HG03342 (cell line): ENCODE results near the gene RAB27B.

ENCODE experiments used
- ATAC-seq: cut with Tn5 transposase; IDR thresholded peaks from one replicate; pipeline ENCODE4 v1.9.1; 2021; ENCODE audit warnings: mild to moderate bottlenecking, moderate library complexity; ENCODE audit not compliant: unreplicated experiment

RAB27B gene

GRCh38 chr18:54859667-54860421 is 31.6 kb downstream of the RAB27B start:
- ATAC-seq = no peak

DNA sequence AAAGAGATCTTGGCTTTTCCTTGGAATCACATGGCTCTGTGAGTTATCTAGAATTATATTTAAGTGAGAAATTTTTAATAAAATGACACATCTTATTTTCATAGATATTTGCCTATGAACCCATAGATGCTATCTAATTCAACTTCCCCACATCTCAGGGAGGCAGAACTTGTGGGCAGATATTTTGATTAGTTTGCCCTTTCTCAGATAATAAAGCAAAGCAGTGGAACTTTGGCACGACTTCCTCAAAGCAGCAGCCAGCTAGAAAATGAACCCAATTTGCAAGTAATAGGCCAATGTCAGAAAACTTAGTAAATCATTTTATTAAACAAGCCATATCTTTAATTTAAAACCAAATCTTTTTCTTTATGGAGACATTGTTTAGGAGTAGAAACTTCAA is 32.7 kb downstream of the RAB27B start:
- no peak for ATAC-seq

- ATAC-seq = no peak
Measured at GRCh38 chr18:54867131-54867530, 38.9 kb downstream of the RAB27B start.

GRCh38 chr18:54871231-54871630 is 43.0 kb downstream of the RAB27B start:
- no peak for ATAC-seq

DNA sequence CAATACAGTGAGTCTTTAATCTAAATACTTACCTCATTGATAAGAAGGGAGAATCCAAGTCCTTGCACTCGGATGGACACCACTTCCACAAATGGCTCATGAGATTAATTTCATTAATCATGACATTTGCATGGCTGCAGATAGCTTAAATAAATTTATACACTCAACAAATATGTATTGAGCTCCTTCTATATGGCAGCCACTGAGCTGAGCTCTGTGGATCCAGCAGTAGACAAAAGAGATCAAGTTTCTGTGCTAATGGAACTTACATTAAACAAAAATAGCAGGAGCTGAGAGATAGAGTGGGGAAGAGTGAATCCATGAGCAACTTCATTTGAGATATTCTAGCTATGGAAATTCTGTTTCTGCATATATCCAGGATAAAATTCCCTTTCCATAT is 44.4 kb downstream of the RAB27B start:
- ATAC-seq = no peak

DNA sequence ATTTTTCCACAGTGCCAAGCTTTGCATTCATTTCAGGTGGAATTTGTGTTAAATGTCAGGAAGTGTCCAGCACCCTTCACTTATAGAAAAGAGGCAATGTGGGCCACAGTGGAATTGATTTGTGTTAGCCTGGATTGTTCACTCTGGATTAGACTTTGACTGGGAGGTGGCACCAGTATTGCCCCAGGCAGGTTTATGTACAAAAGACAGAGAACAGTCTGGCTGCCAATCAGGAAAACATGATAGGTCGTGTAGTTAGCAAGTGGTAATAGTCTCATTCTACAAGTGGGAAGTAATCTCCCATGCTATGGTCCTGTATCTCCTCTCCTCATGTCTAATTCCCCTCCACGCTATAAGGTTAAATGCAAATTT is 45.6 kb downstream of the RAB27B start:
- no peak for ATAC-seq

GRCh38 chr18:54875063-54875462 is 46.8 kb downstream of the RAB27B start:
- ATAC-seq = no peak

DNA sequence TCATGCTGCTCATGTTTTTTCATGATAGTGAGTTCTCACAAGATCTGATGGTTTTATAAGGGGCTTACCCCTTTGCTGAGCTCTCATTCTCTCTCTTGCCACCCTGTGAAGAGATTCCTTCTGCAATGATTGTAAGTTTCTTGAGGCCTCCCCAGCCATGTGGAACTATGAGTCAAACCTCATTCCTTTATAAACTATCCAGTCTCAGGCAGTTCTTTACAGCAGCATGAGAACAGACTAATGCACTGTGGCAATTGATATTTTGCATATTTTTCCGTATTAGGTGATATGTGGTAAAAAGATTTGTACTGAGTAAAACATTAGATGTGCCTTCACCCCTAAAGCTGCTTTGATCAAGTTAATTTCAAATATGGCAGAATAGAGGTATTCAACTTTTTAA is 48.8 kb downstream of the RAB27B start:
- ATAC-seq = no peak

- ATAC-seq = no peak
Measured at GRCh38 chr18:54878159-54878622, 49.9 kb downstream of the RAB27B start.

- ATAC-seq = no peak
Measured at GRCh38 chr18:54878659-54879358, 50.5 kb downstream of the RAB27B start.

DNA sequence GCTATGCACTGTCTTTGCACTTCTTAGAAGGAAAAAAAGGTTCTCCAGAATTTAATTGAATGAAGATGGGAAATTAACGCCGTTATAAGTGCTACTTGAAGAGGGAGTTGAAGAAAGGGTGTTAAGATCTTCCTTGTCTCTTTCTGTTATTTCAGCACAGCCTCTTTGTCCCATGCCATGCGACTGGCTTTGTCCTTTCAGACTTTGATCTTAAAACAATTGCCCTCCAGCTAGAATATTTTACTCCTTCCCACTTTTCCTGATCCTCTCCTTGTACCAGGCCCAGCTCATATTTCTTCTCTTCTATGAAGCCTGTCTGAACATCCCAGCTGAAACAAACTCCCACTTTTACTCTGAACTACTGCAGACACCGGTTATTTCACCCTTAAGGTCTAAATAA is 51.4 kb downstream of the RAB27B start:
- no peak for ATAC-seq

DNA sequence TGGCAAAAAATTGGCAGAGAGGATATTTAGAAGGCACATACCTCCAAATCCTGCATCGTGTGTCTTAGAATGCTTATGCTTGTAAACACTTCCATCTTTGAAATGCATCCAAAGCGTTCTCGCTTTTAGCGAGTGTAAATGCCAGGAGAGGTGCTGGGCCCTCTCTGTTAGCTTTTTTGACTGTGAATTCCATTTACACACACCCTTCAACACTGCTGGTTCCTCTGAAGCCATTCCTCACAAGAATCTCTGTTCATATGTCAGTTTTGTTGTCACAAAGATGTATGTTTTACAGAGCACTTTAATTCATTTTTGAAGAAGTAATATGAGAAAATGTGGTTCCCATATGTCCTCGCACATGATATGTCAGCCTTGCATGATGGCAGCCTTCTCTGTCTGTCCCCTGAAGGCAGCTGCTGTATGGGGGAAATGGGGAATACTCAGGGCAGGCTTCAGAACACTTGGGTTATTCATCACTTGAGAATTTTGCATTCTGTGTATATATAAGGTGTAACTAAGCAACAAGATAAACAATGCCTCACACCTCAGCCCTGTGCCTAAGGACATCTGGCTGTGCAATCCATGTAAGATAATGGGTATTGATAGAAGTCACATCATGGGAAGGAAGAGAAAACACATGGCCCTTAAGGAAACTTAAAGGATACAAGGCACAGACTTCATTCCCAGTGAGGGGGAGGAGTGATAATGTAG is 52.3 kb downstream of the RAB27B start:
- ATAC-seq = no peak

- ATAC-seq = no peak
Measured at GRCh38 chr18:54881229-54881768, 53.0 kb downstream of the RAB27B start.

GRCh38 chr18:54882318-54882717 is 54.0 kb downstream of the RAB27B start:
- ATAC-seq = no peak

GRCh38 chr18:54883816-54884604 is 55.7 kb downstream of the RAB27B start:
- no peak for ATAC-seq

DNA sequence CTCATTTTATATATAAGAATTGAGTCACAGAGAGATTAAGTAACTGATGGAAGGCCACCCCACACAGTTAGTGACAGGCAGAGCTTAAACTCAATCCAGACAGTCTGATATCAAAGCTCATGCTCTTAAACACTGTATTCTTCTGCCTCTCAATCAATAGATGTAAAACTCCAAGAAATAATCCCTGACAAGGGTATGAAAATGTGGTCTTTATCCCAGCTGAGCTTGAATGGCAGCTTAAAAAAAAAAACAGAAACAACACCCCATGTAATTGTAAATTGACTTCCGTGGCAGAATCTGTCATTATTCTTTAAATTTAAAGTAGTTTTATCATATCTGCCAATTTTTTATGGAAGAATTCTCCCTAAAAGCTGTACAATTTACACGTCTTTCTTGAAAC is 60.1 kb downstream of the RAB27B start:
- no peak for ATAC-seq

DNA sequence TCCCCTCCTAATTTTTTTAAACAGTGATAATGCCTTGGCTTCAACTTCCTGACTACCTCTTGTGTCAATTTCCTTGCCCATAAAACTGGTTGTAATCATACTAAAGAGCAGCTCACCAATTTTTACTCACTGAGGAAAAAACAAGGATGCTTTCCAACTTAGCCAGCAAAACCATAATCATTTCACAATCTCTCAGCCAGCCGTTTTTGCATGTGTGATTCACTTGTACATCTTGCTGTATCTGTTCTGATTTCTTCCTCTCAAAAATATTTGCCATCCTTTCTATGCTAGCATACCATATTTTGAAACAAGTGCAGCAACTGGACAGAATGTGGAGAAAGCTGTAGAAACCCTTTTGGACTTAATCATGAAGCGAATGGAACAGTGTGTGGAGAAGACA is 60.7 kb downstream of the RAB27B start:
- ATAC-seq = no peak

DNA sequence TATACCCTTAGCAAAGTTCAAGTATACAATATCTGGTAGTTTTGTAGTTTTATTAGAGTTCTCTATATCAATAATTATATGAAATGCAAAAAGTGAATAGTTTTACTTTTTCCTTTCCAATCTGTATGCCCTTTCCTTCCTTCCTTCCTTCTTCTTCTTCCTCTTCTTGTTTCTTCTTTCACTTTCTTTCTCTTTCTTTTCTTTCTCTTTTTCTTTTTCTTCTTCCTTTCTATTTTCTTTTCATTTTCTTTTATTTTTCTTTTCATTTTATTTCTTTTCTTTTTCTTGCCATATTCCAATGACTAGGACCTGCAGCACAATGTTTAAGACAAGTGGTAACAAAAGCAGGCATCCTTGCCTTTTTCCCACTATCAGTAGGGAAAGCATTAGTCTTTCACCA is 71.2 kb downstream of the RAB27B start:
- no peak for ATAC-seq

DNA sequence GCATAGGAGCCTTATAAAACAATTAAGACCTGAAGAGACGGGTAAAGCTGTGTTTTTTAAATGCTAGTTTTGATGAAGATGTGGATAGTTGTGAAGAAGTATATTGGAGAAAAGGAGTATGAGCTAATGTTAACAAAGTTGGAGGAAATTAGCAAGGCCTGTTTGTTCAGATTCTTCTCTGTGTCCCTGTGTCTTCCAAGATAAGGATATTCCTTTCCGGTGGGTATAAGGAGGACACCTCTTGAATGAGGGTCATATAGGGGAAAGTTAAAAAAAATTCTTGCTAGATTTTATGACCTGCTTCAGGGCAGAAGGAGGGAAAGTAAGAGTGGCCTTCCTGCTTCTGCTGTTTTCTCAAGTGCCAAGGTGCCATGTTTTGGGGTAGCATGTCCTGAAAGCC is 72.0 kb downstream of the RAB27B start:
- no peak for ATAC-seq

DNA sequence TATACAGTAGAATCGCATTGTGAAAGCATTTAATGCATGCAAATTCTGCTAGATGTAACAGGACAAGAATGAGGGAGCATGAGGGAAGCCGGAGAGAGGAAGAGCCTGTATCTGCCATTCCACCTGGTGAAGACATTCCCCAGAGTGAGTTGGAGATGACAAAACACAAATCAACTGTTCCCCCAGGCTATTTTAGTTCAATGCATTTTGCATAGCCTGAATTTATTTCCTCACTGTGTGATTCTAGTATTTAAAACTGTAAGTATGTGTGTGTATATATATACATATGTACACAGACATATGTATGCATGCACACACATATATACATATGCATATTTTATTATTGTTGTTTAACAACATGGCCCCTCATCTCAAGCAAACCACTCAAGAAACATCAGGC is 76.3 kb downstream of the RAB27B start:
- ATAC-seq = no peak

- ATAC-seq = no peak
Measured at GRCh38 chr18:54905629-54906028, 77.4 kb downstream of the RAB27B start.
